H1 (cell line): ENCODE results near the gene CFD. TPM values are rescaled to one million over a fixed set of nuclear protein-coding genes. Genes with fewer than 3 reads are reported as not detected.

ENCODE experiments used
- CTCF ChIA-PET: fragments of 300-600 bp; sonication (Branson Sonifier 250); formaldehyde crosslinking; loops from one replicate; lab custom pipeline; 2021; ENCODE audit not compliant: partially characterized antibody; lab: Charles Lee
- POLR2A ChIA-PET: fragments of 300-600 bp; sonication (Branson Sonifier 250); formaldehyde crosslinking; loops from one replicate; lab custom pipeline; 2021; ENCODE audit warnings: inconsistent platforms; ENCODE audit not compliant: partially characterized antibody; lab: Charles Lee
- DNase-seq, 2 experiments: peaks; one replicate each; pipeline versions ENCODE4 v3.0.0 to v3.0.0-alpha.2; 2010 to 2022; ENCODE audit warnings: low spot score in 2 of 2, low read depth in 1 of 2, mixed read lengths in 1 of 2
- FAIRE-seq: peaks from 2 replicates; lab custom pipeline; 2011; peaks lifted over from hg19 to GRCh38; lab: Jason Lieb, UNC
- H2AFZ ChIP-seq: 2 replicates; pipeline ENCODE4 v1.8.1; 2012; ENCODE audit warnings: low read length, inconsistent platforms
- H2AK5ac ChIP-seq: 2 replicates; pipeline ENCODE4 v1.6.1; 2013; ENCODE audit warnings: low read depth, low read length
- H2BK120ac ChIP-seq: replicated peaks from 2 replicates; pipeline ENCODE3; 2013; ENCODE audit warnings: low read depth, low read length, inconsistent platforms
- H2BK12ac ChIP-seq: 2 replicates; pipeline ENCODE4 v1.6.1; 2013; ENCODE audit warnings: low read depth, low read length
- H2BK15ac ChIP-seq: 2 replicates; pipeline ENCODE4 v1.6.1; 2013; ENCODE audit warnings: low read length
- H2BK20ac ChIP-seq: 2 replicates; pipeline ENCODE4 v1.6.1; 2013; ENCODE audit warnings: low read length
- H2BK5ac ChIP-seq: 2 replicates; pipeline ENCODE4 v1.6.1; 2013; ENCODE audit warnings: low read depth, low read length
- H3K14ac ChIP-seq: 2 replicates; pipeline ENCODE4 v1.6.1; 2013; ENCODE audit warnings: inconsistent platforms; ENCODE audit not compliant: insufficient read length
- H3K18ac ChIP-seq: 2 replicates; pipeline ENCODE4 v1.6.1; 2013; ENCODE audit warnings: low read length; ENCODE audit errors: extremely low read depth
- H3K23ac ChIP-seq: 2 replicates; pipeline ENCODE4 v1.6.1; 2013; ENCODE audit warnings: inconsistent platforms; ENCODE audit not compliant: insufficient read length
- H3K23me2 ChIP-seq: 2 replicates; pipeline ENCODE4 v1.6.1; 2013; ENCODE audit warnings: low read depth, low read length
- H3K27ac ChIP-seq: 2 replicates; pipeline ENCODE4 v1.6.1; 2011; ENCODE audit warnings: low read depth, low read length, inconsistent platforms
- H3K27me3 ChIP-seq, 4 experiments: replicated peaks in 1 of 4; 1 replicate in 1 of 4; 2 replicates in 3 of 4; pipeline versions ENCODE4 v1.6.1 to v1.8.1; 2011 to 2013; ENCODE audit warnings: low read length in 3 of 4, mild to moderate bottlenecking in 3 of 4, inconsistent platforms in 2 of 4, mixed read lengths in 2 of 4, moderate library complexity in 1 of 4; ENCODE audit not compliant: control insufficient read depth in 3 of 4, insufficient read depth in 3 of 4; ENCODE audit errors: extremely low read depth in 1 of 4
- H3K36me3 ChIP-seq, 4 experiments: 2 replicates each; pipeline versions ENCODE4 v1.6.1 to v1.8.1; 2011 to 2013; ENCODE audit warnings: mild to moderate bottlenecking in 4 of 4, low read length in 3 of 4, moderate library complexity in 2 of 4, control low read depth in 1 of 4, inconsistent platforms in 1 of 4; ENCODE audit not compliant: insufficient read depth in 4 of 4, control insufficient read depth in 2 of 4
- H3K4ac ChIP-seq: replicated peaks from 2 replicates; pipeline ENCODE3; 2013; ENCODE audit warnings: low read length, low read depth, mixed read lengths, inconsistent platforms; ENCODE audit not compliant: insufficient read length
- H3K4me1 ChIP-seq, 4 experiments: replicated peaks in 1 of 4; 1 replicate in 1 of 4; 2 replicates in 3 of 4; pipeline versions ENCODE4 v1.6.1 to v1.8.1; 2011 to 2013; ENCODE audit warnings: low read length in 3 of 4, inconsistent platforms in 2 of 4, mixed read lengths in 1 of 4; ENCODE audit not compliant: insufficient read depth in 4 of 4, control insufficient read depth in 3 of 4
- H3K4me2 ChIP-seq, 2 experiments: 2 replicates each; pipeline versions ENCODE4 v1.6.1 to v1.8.1; 2011 to 2013; ENCODE audit warnings: low read depth in 2 of 2, low read length in 2 of 2, control low read depth in 1 of 2, inconsistent platforms in 1 of 2, mild to moderate bottlenecking in 1 of 2; ENCODE audit not compliant: insufficient read depth in 1 of 2
- H3K4me3 ChIP-seq, 4 experiments: fragments of 200-600, 300-600 bp in 1 of 4; sonication (generic), shearing (Covaris generic), sonication (Bioruptor Twin) in 1 of 4; 2 replicates each; pipeline versions ENCODE4 v1.5.1 to v1.8.1; 2011 to 2016; ENCODE audit warnings: low read length in 4 of 4, low read depth in 3 of 4, control low read depth in 2 of 4, inconsistent platforms in 2 of 4, mild to moderate bottlenecking in 2 of 4, mixed read lengths in 1 of 4, moderate library complexity in 1 of 4; ENCODE audit not compliant: insufficient read depth in 2 of 4; ENCODE audit errors: extremely low read depth in 1 of 4
- H3K56ac ChIP-seq: replicated peaks from 2 replicates; pipeline ENCODE3; 2013; ENCODE audit warnings: low read depth, mild to moderate bottlenecking, mixed read lengths, low read length, inconsistent platforms; ENCODE audit not compliant: insufficient read length
- H3K79me1 ChIP-seq: 2 replicates; pipeline ENCODE4 v1.6.1; 2013; ENCODE audit warnings: low read depth, low read length, control low read depth
- H3K79me2 ChIP-seq, 2 experiments: 2 replicates each; pipeline versions ENCODE4 v1.6.1 to v1.8.1; 2012 to 2013; ENCODE audit warnings: low read length in 2 of 2, mild to moderate bottlenecking in 2 of 2, inconsistent platforms in 1 of 2; ENCODE audit not compliant: insufficient read depth in 2 of 2, control insufficient read depth in 1 of 2
- H3K9ac ChIP-seq, 4 experiments: replicated peaks in 1 of 4; 1 replicate in 1 of 4; 2 replicates in 3 of 4; pipeline versions ENCODE4 v1.6.1 to v1.8.1; 2011 to 2013; ENCODE audit warnings: low read depth in 3 of 4, low read length in 3 of 4, control low read depth in 2 of 4, mild to moderate bottlenecking in 2 of 4, moderate library complexity in 2 of 4, inconsistent platforms in 1 of 4; ENCODE audit errors: extremely low read depth in 1 of 4
- H3K9me3 ChIP-seq, 2 experiments: 2 replicates each; pipeline versions ENCODE4 v1.6.1 to v1.8.1; 2012 to 2013; ENCODE audit warnings: mild to moderate bottlenecking in 2 of 2, moderate library complexity in 2 of 2, control low read depth in 1 of 2, inconsistent platforms in 1 of 2, low read depth in 1 of 2, low read length in 1 of 2, mixed read lengths in 1 of 2; ENCODE audit not compliant: insufficient read depth in 2 of 2
- H4K20me1 ChIP-seq, 2 experiments: replicated peaks in 1 of 2; 2 replicates each; pipeline versions ENCODE3 to v1.8.1; 2011 to 2013; ENCODE audit warnings: inconsistent platforms in 2 of 2, low read length in 2 of 2, mild to moderate bottlenecking in 1 of 2; ENCODE audit not compliant: insufficient read depth in 2 of 2, control insufficient read depth in 1 of 2
- H4K5ac ChIP-seq: 2 replicates; pipeline ENCODE4 v1.6.1; 2013; ENCODE audit warnings: low read length, low read depth, mixed read lengths, inconsistent platforms; ENCODE audit not compliant: insufficient read length
- H4K8ac ChIP-seq: 2 replicates; pipeline ENCODE4 v1.8.0; 2013; ENCODE audit warnings: mild to moderate bottlenecking, moderate library complexity, low read length, inconsistent platforms; ENCODE audit not compliant: insufficient read depth; ENCODE audit errors: extremely low read depth
- H4K91ac ChIP-seq: replicated peaks from 2 replicates; pipeline ENCODE3; 2013; ENCODE audit warnings: low read length, mixed read lengths, inconsistent platforms; ENCODE audit not compliant: insufficient read length
- WGBS, 2 experiments: shearing (Covaris generic) in 1 of 2; methylation state at CpG; one replicate each; pipeline versions ENCODE4 v1.1.6 to v1.1.7; 2013 to 2015; ENCODE audit warnings: low lambda C conversion rate in 2 of 2, mixed read lengths in 2 of 2, inconsistent platforms in 1 of 2, low coverage in 1 of 2, missing lambda C conversion rate in 1 of 2; ENCODE audit not compliant: insufficient replicate concordance in 2 of 2, insufficient coverage in 1 of 2, insufficient read length in 1 of 2; ENCODE audit errors: extremely low coverage in 1 of 2, missing lambda C conversion rate in 1 of 2; 5-methylcytosine and 5-hydroxymethylcytosine counted together
- polyA plus RNA-seq, 7 experiments: library from polyadenylated mRNA; depleted of rRNA in 3 of 7; stranded (reverse) in 5 of 7; unstranded in 2 of 7; fragments of >200 nt in 5 of 7; fragments of 200-250 nt in 2 of 7; gene quantifications; 1 replicate in 5 of 7; 2 replicates in 1 of 7; 4 replicates in 1 of 7; pipeline versions ENCODE4 v1.2.1 to v1.2.3, GENCODE V29; 2011 to 2013; ENCODE audit warnings: missing spikeins in 2 of 7, mixed read lengths in 2 of 7
- total RNA-seq: library from RNA; stranded (reverse); fragmentation: NEBNext Ultra II Directional; extraction: Animal tissue kit (Norgen Biotek cat#: 25700); gene quantifications from 2 replicates; pipeline ENCODE4 v1.2.1, GENCODE V29; 2021

Gene CFD
- total and polyA plus RNA-seq, 2 of the 8 experiments (the other 6 are each of a cell fraction or from before 2014, with no cell fraction given): 1.7 to 2.8 TPM

DNA sequence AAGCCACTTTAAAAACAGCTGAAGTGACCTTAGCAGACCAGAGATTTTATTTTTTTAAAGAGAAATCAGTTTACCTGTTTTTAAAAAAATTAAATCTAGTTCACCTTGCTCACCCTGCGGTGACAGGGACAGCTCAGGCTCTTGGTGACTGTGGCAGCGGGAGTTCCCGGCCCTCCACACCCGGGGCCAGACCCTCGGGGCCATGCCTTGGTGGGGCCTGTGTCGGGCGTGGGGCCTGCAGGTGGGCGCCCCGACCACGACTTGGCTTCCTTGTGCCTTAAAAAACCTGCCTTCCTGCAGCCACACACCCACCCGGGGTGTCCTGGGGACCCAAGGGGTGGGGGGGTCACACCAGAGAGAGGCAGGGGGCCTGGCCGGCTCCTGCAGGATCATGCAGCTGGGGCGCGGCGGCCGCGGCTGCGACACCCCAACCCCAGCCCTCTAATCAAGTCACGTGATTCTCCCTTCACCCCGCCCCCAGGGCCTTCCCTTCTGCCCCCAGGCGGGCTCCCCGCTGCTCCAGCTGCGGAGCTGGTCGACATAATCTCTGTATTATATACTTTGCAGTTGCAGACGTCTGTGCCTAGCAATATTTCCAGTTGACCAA lies 48.5 kb upstream of the CFD start:
- Histone ChIP-seq H3K27me3 (no peaks in the 10 kb centered on the region), H3K23me2 (peaks cover 2% of the 10 kb centered on the region; the same call in 1 of the 2 replicates), H3K14ac (no peak overlapping the region), H2BK120ac (no peak overlapping the region), H2AK5ac (no peak overlapping the region), H3K23ac (no peak overlapping the region), H3K4me2 (no peak overlapping the region), H2BK5ac (no peak overlapping the region), H3K4ac (no peak overlapping the region), H3K9ac (no peak overlapping the region), H3K9me3 (no peaks in the 10 kb centered on the region), H3K56ac (no peak overlapping the region), H2BK12ac (no peak overlapping the region), H3K18ac (no peak overlapping the region), H3K4me1 (no peaks in the 10 kb centered on the region; a peak in 1 of 7 replicates), H3K79me2 (peaks cover 0 to 17% of the 10 kb centered on the region in 2 experiments; a peak in 3 of 4 replicates), H3K36me3 (peaks cover 39 to 92% (median 57%) of the 10 kb centered on the region in 4 experiments), H4K5ac (no peak overlapping the region), H3K79me1 (peaks cover 4% of the 10 kb centered on the region), H3K4me3 (no peak overlapping the region), H2AFZ (no peak overlapping the region), H4K20me1 (peaks cover 17 to 38% of the 10 kb centered on the region in 2 experiments), H3K27ac (no peak overlapping the region), H4K8ac (peak overlapping the region; percentile 47; the same call in 1 of the 2 replicates), H2BK20ac (no peak overlapping the region), H2BK15ac (no peak overlapping the region), H4K91ac (no peak overlapping the region)
- FAIRE-seq: no peak
- ChIA-PET POLR2A (interaction anchor here (0.6 to 16.9 kb wide), 10 partner anchors 9 to 215 kb away, joined by 3 to 277 read pairs (median 6); partner anchors contain the start of genes AZU1, CNN2, PLPPR3 and PTBP1), CTCF (no interaction called here)
- WGBS, 2 experiments: 91% methylated on average over 16 of the region's 25 CpGs; no CpG with 5 or more reads in 1 of the 2 experiments
- no peak for DNase-seq
